PC-9 (cell line): Measurements from ENCODE around the gene MED13L. TPM values are rescaled to one million over a fixed set of nuclear protein-coding genes. Genes with fewer than 3 reads are reported as not detected.

Experiments
- BruUV-seq: library from RNA; stranded (reverse); fragments of 400-500 nt; replicated peaks from 2 replicates; lab custom pipeline; 2021; lab: Mats Ljungman, UMichigan
- CTCF ChIA-PET: fragments of 300-600 bp; sonication (Branson Sonifier 250); formaldehyde crosslinking; loops from one replicate; lab custom pipeline; 2022; ENCODE audit warnings: antibody characterized with exemption; lab: Charles Lee
- POLR2A ChIA-PET: fragments of 300-600 bp; sonication (Branson Sonifier 250); formaldehyde crosslinking; loops from one replicate; lab custom pipeline; 2022; ENCODE audit warnings: antibody characterized with exemption; ENCODE audit not compliant: unreplicated experiment; lab: Charles Lee
- DNase-seq, 2 experiments: peaks; one replicate each; pipeline versions ENCODE4 v3.0.0 to v3.0.0-alpha.2; 2015 to 2022; ENCODE audit warnings: mixed read lengths in 1 of 2
- H2AFZ ChIP-seq: fragments of 200-600 bp; sonication (generic); 2 replicates; pipeline ENCODE4 v1.8.1; 2017; ENCODE audit warnings: antibody characterized with exemption
- H3F3A ChIP-seq: fragments of 200-600 bp; sonication (generic); 2 replicates; pipeline ENCODE4 v1.8.1; 2017; ENCODE audit warnings: antibody characterized with exemption, mild to moderate bottlenecking, low read depth; ENCODE audit not compliant: insufficient read depth
- H3K27ac ChIP-seq: fragments of 200-600 bp; sonication (generic); 2 replicates; pipeline ENCODE4 v1.6.1; 2016; ENCODE audit warnings: mixed run types
- H3K27me3 ChIP-seq: fragments of 200-600 bp; sonication (generic); 2 replicates; pipeline ENCODE4 v1.6.1; 2016; ENCODE audit warnings: low read depth, mixed run types; ENCODE audit not compliant: insufficient read depth
- H3K36me3 ChIP-seq: fragments of 200-600 bp; sonication (generic); 2 replicates; pipeline ENCODE4 v1.6.1; 2016; ENCODE audit warnings: low read depth, mixed run types
- H3K4me1 ChIP-seq: fragments of 200-600 bp; sonication (generic); replicated peaks from 2 replicates; pipeline ENCODE4 v1.6.1; 2016; ENCODE audit warnings: mixed run types; ENCODE audit not compliant: insufficient read depth
- H3K4me2 ChIP-seq: fragments of 200-600 bp; sonication (generic); 2 replicates; pipeline ENCODE4 v1.6.1; 2017; ENCODE audit warnings: mixed run types
- H3K4me3 ChIP-seq: fragments of 200-600 bp; sonication (generic); 2 replicates; pipeline ENCODE4 v1.6.1; 2016; ENCODE audit warnings: mixed run types
- H3K79me2 ChIP-seq: fragments of 200-600 bp; sonication (generic); 2 replicates; pipeline ENCODE4 v1.6.1; 2017; ENCODE audit warnings: low read depth, mixed run types
- H3K9me2 ChIP-seq: fragments of 200-600 bp; sonication (generic); 2 replicates; pipeline ENCODE4 v1.8.1; 2017; ENCODE audit warnings: mild to moderate bottlenecking; ENCODE audit not compliant: insufficient read depth
- H3K9me3 ChIP-seq: fragments of 200-600 bp; sonication (generic); 2 replicates; pipeline ENCODE4 v1.8.1; 2016; ENCODE audit warnings: low read depth; ENCODE audit not compliant: insufficient read depth
- H4K20me1 ChIP-seq: fragments of 200-600 bp; sonication (generic); 2 replicates; pipeline ENCODE4 v1.8.1; 2017; ENCODE audit not compliant: insufficient read depth
- CTCF ChIP-seq: fragments of 200-600 bp; sonication (generic); conservative IDR thresholded peaks from 2 replicates; pipeline ENCODE4 v1.6.1; 2017; ENCODE audit warnings: mixed run types, antibody characterized with exemption, mild to moderate bottlenecking, moderate library complexity
- EZH2 ChIP-seq: fragments of 200-600 bp; sonication (generic); IDR thresholded peaks from 2 replicates; pipeline ENCODE4 v1.8.0; 2017; ENCODE audit warnings: antibody characterized with exemption, low read depth
- intact Hi-C: fragments of 100-400 bp; cut with micrococcal nuclease; formaldehyde crosslinking; loops from one replicate; pipeline ENCODE4 v1.10.0; 2022; ENCODE audit not compliant: unreplicated experiment
- total RNA-seq: library from RNA; stranded (reverse); gene quantifications from 2 replicates; pipeline ENCODE4 v1.2.3, GENCODE V29; 2021

Gene MED13L
- total RNA-seq, 1 experiment from 2014 or later: 89.5 TPM

GRCh38 chr12:116276652-116277466, 634 bp downstream of the MED13L start:
- BruUV-seq: no TSS peak
- Histone ChIP-seq H3K36me3 (no peaks in the 10 kb centered on the region), H3K79me2 (peaks cover 51% of the 10 kb centered on the region), H3K9me3 (no peaks in the 10 kb centered on the region), H2AFZ (peak overlapping the region; percentile 60), H3F3A (peaks cover 3% of the 10 kb centered on the region; the same call in 1 of the 2 replicates), H3K27me3 (no peaks in the 10 kb centered on the region), H3K4me3 (peak overlapping the region; percentile 89), H3K27ac (peak overlapping the region; percentile 59), H3K9me2 (no peaks in the 10 kb centered on the region), H3K4me2 (peak overlapping the region; percentile 96), H4K20me1 (peaks cover 40% of the 10 kb centered on the region), H3K4me1 (peaks cover 36% of the 10 kb centered on the region)
- peak in 1 of 2 experiments; percentile 58 for DNase-seq
- ChIA-PET CTCF (interaction anchor here (0.6 to 0.7 kb wide), 4 partner anchors 134 to 227 kb away, joined by 4 to 8 read pairs (median 4); no protein-coding TSS in a partner anchor), POLR2A (interaction anchor here (0.7 kb wide), 1 partner anchor 227 kb away, joined by 4 read pairs; no protein-coding TSS in a partner anchor)
- TF ChIP-seq CTCF (no peak), EZH2 (no peak)
- intact Hi-C loops: loop anchor here (1.0 to 2.0 kb wide), 5 partner anchors 157 to 322 kb away; no protein-coding TSS in a partner anchor

GRCh38 chr12:116274551-116275375, 2.7 kb downstream of the MED13L start:
- H2AFZ ChIP-seq: no peak overlapping the region
- no peaks in the 10 kb centered on the region for H3K27me3 ChIP-seq
- intact Hi-C loops: loop anchor here (2.0 kb wide), 1 partner anchor 132 kb away; no protein-coding TSS in a partner anchor
- CTCF ChIA-PET: interaction anchor here (0.6 kb wide), 3 partner anchors 134 to 259 kb away, joined by 3 to 6 read pairs (median 6); no protein-coding TSS in a partner anchor
- H4K20me1 ChIP-seq: peaks cover 57% of the 10 kb centered on the region
- no peaks in the 10 kb centered on the region for H3K9me2 ChIP-seq
- POLR2A ChIA-PET: interaction anchor here (0.6 kb wide), 2 partner anchors 72 to 151 kb away, joined by 3 to 9 read pairs; no protein-coding TSS in a partner anchor
- no peak for DNase-seq
- H3K4me3 ChIP-seq: peak overlapping the region; percentile 89
- no peak for TF ChIP-seq EZH2
- TF ChIP-seq CTCF: 0 out of 2 replicates have a peak, but pooled peaks have one; percentile 3
- H3K36me3 ChIP-seq: no peaks in the 10 kb centered on the region
- H3K9me3 ChIP-seq: no peaks in the 10 kb centered on the region
- peaks cover 72% of the 10 kb centered on the region for H3K79me2 ChIP-seq
- 0 out of 2 replicates have a peak overlapping the region, but pooled peaks have one; percentile 5 for H3K27ac ChIP-seq
- peaks cover 36% of the 10 kb centered on the region for H3K4me1 ChIP-seq
- no TSS peak for BruUV-seq
- H3K4me2 ChIP-seq: peak overlapping the region; percentile 96
- H3F3A ChIP-seq: no peaks in the 10 kb centered on the region; the same call in 1 of the 2 replicates
